ENCODE data around the gene SNX19.

Gene SNX19

DNA sequence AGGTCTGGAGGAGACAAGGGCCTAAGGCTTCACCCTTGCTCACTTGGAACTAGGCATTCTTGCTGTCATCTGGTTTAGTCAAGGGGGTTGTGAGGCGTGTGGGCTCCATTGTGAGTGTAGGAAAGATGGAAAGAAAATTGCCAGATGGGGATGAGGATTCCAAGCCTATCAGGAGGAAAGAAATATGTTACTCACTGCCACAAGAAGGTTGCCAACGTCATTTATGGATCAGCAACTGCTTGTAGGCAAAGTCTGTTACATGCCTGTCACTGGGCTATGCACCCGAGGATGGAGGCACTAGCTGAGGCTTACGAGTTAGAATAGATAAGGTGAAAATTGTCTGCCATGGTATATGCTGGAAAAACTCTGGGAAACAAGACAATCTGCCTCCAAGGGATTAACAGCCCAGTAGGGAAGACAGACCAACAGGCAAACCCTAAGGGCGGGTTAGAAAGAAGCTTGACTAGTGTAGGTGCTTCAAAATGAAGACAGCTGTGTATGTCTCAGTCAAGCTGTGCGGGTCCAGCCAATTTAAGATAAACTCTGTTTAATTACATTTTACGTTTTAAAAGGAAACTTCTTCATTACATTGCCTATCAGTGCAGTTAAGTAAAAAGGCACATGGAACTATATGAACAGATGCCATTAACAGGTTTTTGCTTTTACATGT, 47.4 kb downstream of the SNX19 start:
- TF ChIP-seq, protein P1, sequence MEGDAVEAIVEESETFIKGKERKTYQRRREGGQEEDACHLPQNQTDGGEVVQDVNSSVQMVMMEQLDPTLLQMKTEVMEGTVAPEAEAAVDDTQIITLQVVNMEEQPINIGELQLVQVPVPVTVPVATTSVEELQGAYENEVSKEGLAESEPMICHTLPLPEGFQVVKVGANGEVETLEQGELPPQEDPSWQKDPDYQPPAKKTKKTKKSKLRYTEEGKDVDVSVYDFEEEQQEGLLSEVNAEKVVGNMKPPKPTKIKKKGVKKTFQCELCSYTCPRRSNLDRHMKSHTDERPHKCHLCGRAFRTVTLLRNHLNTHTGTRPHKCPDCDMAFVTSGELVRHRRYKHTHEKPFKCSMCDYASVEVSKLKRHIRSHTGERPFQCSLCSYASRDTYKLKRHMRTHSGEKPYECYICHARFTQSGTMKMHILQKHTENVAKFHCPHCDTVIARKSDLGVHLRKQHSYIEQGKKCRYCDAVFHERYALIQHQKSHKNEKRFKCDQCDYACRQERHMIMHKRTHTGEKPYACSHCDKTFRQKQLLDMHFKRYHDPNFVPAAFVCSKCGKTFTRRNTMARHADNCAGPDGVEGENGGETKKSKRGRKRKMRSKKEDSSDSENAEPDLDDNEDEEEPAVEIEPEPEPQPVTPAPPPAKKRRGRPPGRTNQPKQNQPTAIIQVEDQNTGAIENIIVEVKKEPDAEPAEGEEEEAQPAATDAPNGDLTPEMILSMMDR (IDR thresholded peaks at IDR 0.05): no peak

DNA sequence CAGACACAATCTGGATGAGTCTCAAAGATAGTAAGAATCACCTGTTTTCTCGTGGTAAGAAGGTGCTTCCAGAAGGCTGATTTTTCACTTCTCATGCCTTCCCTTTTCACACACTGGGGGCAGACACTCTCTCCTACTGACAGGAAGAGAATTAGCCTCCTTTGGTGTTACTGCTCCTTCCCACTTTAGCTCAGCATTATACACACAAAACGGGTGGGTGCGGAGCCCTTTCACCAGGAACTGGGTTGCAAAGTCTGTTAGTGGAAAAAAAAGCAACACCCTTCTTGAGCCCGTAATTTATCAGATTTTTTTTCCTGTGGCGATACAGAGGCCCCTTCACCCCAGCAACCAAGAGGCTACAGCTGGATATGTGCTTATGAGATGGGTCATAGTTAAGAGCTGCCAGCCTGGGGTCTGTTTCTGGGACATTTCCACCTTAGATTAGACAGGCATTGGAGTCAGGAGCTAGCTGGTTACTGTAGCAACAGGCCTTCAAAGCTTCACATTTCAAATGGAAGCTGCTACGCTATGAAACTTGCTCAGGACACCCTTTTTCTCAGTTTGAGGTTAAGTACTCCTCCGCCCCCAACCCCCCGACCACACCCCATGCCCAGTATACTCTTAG, 48.1 kb downstream of the SNX19 start:
- TF ChIP-seq, protein P1 (IDR thresholded peaks at IDR 0.05): no peak

DNA sequence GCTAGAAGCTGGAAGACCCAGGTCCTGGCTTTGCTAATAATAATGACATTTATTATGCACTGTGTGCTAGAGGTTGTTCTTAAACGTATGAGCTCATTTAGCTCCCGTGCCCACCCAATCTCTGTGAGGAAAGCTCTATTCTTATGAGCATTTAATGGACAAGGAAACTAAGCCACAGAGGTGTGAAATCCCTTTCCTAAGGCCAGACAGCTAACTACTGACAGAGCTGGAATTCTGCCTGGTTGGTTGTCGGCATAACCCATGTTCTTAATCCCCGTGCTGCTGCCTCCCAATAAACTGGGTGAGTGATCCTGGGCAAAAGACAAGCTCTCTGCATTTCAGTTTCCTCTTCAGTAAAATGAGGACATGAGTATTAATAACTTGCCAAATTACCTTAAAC, 49.4 kb downstream of the SNX19 start:
- TF ChIP-seq, protein P1 (IDR thresholded peaks at IDR 0.05): no peak

DNA sequence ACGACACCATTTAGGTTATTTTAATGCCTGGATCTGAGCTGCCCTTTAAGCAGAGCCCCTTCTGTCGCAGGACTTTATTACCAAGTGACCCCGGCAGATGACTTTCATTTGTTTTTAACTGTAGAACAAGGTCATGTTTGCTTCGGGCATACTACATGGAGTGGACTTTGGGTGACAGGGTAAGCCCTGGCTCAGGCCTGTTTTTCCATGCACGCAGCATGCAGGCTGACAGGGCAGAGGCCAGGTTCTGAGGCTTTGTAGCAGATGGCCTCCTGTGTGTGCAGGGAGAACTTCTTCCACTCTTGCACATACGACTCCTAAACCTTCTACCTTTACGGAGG, 50.5 kb downstream of the SNX19 start:
- TF ChIP-seq, protein P1 (IDR thresholded peaks at IDR 0.05): no peak

DNA sequence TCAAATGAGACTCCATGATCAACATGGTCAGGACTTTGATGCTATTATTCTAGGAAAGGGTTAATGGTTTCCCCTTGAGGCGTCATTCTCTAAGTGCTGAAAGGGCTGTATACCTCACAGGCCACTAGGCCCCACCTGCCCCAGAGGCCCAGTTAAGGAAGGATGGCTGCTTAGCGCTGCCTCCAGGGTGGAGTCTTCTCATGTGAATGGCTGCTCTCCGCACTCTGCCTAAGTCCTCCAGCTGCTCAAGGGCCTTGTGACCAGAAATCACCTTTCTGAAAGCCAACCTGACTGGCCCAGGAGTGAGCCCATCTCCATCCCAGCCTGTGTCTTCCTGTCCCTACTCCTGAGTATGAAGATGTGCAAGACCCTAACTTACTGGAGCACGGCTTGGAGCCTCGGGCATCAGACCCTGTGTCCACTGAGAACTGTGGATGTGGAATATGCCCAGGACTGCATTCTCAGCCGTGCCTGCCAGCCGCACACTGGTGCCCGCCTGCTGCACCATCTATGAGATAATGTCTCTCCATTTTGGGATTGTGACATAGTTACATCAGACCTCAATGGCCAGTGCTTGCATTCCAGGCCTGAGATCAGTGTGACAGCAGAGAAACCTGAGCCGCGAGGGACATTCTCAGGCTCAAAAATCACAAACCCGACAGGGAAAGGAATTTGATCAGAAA, 51.0 kb downstream of the SNX19 start:
- TF ChIP-seq, protein P1 (IDR thresholded peaks at IDR 0.05): no peak

DNA sequence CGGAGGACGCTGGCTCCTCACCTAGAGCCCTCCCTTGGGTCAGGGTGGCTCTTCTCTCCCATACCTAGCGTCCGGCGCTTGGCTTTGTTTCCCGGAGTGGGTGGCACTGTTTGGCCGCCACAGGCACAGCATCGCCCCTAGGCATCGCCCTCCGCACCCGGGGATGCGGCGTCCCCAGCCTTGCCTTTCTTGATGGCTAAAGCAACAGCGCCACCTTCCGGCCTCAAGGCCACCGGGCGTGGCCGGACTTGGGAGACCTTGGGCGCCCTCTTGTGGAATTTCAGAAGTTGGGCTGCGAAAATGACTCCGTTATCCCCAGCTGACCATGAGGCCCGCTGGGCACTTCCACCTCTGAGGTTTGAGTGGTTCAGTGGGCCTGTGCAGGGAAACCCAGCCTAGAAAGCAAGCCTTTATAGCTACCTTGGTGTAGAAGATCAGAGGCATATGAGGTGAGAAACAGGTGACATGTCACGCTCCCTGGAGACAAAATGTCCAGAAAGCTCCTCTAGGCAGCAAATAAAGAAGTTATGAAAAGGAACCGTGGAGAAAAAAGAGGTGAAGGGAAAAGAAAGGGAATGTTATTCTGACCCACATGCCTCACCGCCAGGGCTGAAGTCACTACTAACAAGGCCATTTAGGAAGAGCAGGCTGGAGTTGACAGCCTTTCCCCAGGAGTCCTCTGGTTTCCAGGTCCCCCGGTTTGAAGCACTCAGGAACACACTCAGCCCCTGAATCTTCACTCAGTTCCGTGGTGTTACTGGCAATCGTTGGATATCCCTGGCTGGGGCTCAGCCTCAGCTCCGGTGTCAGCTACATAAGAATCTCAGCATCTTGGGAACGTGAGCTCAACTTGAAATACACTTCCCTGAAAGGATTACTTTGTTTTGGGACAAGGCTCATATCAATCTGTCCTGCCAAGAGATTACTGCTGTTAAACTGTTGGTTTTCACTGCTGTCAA, 54.1 kb downstream of the SNX19 start:
- TF ChIP-seq, protein P1 (IDR thresholded peaks at IDR 0.05): peak; percentile 99

DNA sequence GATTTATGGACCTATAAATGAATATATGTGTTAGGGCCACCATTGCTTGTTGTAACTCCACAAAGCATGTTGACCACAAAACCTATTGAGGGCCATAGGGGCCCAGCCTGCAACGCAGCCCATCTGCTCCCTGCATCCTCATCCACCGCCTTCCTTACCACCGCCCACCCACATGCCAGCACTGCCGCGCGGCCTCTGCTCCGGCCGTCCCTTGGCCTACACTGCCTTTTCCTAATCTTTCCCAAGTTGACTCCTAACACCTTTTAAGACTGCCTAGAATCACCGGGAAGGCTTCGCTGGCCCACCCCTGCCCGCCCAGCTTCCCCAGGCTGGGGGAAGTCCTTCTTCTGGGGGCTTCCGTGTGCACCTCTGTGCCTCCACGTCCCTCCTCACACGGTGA, 55.0 kb downstream of the SNX19 start:
- TF ChIP-seq, protein P1 (IDR thresholded peaks at IDR 0.05): no peak
